IPS-NIHi11 (cell line): ENCODE results near the gene WNT9A.

Experiments used
- DNase-seq: peaks from one replicate; pipeline ENCODE4 v3.0.0; 2012; ENCODE audit warnings: mixed read lengths, low spot score

Gene WNT9A

GRCh38 chr1:227897704-227898438 is 49.9 kb downstream of the WNT9A start:
- no peak for DNase-seq

DNA sequence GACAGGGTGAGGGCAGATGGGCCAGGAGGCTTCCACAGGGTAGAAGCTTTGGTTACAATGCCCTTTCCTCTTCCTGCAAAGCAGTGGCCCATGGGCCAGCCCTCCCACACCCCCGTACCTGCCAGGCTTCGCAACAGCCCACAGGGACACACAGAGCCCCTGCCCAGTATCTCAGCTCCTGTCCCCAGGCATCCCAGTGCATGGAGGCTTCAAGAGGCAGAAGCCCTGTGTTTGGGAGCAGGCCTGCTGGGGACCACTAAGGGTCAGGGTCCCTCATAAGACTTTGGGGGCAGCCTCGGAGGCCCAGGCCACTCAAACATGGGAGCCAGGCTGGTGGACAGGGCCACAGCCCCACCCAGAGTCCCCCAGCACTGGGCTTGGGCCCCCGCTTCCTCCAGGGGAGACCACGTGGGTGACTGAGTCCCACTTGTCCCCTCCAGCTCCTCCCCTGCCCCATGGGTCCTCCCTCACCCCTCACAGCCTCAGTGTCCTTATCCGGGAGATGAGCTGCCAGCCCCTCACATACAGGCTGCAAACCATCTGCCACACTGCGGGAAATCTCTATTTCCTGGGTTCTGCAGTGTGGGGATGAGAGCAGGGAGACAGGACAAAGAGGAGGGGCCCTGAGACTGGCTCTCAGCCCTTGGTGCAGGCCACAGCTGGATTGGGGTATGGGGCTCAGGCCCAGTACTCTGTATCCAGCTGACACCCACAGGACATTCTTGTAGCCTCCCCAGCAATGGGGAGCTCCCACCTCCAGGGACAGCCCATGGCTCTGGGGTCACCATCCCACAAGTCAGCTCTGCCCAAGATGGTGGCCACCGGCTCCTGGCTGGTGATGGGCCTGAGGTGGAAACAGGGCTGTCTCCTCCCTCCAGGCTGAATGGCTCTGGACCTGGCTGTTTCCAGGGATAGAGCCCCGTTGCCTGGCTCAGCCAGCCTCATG is 50.7 kb downstream of the WNT9A start:
- no peak for DNase-seq

- peak; percentile 70 for DNase-seq
These were observed 51.7 kb downstream of the WNT9A start for GRCh38 chr1:227895828-227896685.

GRCh38 chr1:227894831-227895451 is 52.8 kb downstream of the WNT9A start:
- DNase-seq, result no peak

DNA sequence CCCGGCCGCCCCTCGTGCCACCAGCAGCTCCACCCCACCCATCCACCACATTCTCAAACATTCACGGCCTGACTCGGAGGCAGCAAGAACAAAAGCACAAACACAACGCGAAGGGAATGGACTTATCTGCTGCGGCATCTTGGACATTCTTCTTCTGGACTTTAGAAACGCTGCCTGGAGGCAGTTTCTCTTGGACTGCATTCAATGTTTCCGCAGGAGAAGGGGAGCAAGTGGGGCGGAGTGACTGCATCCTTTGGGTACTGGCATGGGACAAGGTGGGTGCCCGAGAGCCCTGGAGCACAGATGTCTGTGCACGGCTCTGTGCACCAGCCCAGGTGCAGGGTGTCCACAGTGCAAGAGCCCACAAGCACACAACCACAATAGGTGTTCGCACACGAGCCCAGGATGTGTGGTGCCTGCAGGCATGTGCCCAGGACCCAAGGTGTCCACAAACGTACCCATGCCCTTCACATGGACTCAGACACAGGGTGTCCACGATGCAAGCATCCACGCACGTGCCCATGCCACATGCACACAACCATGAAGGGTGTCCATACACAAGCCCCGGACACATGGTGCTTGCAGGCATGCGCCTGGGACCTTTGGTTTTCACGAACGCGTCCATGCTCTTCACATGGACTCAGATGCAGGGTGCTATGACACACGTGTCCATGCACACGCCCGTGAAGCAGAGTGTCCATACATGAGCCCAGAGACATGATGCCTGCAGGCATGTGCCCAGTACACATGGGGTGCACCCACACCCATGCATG is 53.6 kb downstream of the WNT9A start:
- no peak for DNase-seq

DNA sequence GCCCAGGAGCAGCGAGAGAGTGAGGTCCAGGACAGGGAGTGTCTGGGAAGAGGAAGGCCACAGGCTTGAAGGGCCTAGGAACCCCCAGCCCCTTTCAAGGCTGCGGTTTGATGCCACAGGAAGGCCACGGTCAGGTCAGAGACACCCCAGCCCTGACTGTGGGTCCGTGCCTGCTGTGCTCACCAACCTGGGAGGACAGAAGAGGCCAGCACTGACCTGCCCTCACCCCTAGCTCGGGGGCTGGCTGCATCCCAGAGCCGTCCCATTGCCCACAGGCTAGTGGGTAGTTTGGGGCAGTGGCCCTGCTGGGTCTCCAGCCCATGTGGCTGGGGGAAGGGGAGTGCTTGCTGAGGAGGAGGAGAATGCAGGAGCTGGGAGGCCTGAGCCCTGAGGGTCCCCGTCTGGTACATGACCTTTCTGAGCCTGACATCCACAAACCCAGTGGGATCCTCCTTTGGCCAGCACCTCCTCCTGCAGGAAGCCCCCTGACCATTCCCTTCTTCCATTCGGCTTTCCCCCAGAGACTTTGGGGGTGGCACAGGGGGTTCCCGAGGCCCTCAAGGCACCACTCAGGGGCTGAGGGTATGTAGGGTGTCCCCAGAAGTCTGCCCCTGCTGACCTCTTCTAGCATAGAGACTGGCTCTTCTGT is 54.3 kb downstream of the WNT9A start:
- no peak for DNase-seq

DNA sequence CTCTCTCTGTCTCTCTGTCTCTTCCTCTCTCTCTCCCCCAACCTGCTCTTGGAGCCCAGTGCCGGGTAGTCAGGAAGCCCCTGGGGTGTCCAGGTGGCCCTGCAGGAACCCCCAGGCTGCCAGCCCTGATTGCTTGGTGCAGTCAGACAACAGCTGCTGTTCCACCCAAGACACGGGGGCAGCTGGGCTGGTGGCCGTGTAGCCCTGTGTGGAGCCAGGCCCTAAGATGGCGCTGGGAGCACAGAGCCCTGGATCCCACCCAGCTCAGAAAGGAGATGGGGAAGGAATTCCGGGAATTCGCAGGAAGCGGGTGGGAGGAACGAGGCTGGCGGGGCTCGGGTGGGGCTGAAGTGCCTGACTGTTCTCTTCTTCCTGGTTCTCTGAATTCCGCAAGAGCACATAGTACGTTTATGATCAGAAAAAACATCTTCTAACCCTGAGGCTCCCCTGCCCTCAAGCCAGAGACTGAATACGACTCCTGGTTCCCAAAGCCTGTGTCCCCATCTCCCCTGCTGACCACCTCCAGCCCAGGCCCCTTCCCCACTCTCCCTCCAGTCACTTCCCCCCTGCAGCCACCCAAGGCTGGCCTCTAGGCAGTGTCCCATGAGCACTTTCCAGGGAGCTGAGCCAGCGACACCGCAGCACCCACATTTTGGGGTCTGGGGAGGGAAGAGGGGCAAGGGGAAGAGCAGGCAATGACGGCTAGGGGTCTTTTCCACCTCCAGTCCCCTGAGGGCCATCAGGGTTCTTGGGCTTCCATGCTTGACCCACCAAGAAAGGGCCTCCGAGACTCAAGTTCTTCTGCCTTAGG is 55.0 kb downstream of the WNT9A start:
- DNase-seq, result peak; percentile 67

- DNase-seq, result no peak
These were observed 55.7 kb downstream of the WNT9A start for GRCh38 chr1:227891955-227892488.

- no peak for DNase-seq
These were observed 56.3 kb downstream of the WNT9A start for GRCh38 chr1:227891223-227891954.

DNA sequence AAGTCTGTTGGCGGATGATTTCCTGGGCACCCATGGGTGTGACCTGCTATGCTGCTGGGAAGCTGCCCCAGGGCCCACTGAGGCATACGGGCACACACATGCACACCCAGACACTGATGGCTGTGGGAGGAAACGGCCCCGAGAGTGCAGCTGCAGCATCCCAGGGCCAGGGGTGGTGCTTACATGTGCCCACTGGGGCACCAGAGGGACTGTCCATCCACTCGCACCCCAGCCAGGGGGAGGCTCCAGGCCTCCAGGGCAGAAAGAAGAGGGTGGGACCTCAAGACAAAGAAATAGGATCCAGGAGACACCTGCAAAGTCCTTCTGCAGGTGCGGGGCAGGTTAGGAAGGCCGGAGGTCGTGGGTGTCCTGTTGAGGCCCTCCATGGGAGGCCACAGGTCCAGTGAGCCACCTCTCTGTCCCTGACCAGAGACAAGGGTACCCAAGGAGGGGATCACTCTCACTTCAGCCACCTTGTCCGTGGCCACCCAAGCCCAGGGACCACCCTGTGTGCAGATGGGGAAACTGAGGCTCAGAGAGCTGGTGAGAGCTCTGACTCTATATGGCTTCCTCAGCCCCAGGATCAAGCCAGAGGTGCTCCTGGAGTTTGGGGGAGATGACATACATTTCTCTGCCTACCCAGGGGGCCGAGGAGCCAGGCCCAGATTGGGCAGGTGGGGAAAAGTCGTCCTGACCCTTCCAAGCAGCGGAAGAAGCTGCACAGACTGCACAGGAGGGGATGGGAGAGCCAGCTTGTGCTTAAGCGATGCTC is 57.1 kb downstream of the WNT9A start:
- DNase-seq, result no peak

DNA sequence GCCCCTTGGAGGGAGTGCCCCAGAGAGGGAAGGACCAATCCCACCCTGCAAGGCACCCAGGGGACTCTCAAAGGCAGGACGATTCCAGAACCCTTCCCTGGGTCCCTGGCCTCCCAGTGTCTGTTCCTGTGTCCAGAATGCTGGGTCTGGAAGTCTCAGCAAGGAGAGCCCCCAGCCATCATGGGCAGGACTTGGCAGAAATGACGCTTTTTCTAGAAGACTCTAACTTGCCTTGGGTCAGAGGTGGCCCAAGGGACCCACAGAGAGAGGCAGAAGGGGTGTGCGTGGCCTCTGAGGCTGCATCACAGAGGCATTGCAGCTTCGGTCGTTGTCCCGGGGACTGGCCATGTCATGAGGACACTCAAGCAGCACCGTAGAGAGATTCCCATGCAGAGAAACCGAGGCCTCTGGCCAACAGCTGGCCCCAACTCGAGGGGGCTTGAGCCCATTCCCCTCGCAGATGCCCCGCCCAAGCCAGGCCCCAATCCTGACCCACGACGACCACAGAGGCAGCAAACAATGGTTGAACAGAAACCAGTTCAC is 57.8 kb downstream of the WNT9A start:
- no peak for DNase-seq

GRCh38 chr1:227889047-227889862 is 58.5 kb downstream of the WNT9A start:
- DNase-seq, result peak; percentile 8

DNA sequence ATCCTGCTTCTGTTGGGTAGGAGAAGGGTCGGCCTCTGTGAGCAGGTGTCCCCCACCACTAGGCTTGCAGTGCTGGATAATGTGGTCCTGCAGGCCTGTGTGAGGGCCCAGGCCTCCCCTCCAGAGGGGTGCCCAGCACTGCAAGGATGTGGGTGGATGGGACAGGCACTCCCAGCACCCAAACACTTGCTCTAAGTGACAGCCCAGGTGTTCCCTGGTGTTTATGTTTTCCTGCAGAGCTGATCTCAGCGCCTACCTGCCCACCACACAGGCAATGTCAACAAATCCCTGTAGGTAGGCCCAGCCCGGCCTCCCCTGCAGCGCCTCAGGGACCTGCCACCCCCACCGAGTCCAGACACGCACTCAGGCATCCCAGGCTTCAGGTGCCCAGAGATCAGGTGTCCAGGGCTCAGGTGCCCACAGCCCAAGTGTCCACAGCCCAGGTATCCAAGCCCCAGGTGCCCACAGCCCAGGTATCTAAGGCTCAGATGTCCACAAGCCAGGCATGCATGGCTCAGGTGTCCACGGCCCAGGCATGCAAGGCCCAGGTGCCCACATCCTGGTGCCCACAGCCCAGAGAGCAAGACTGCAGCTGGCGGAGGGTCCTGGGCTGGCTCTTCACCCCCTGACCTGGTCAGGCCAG is 59.2 kb downstream of the WNT9A start:
- no peak for DNase-seq

GRCh38 chr1:227887697-227888403 is 59.9 kb downstream of the WNT9A start:
- peak; percentile 84 for DNase-seq

- peak; percentile 83 for DNase-seq
These were observed 60.6 kb downstream of the WNT9A start for GRCh38 chr1:227886993-227887696.
